Smooth muscle cell (in vitro differentiated cells): Measurements from ENCODE around the gene GFOD2. TPM values are rescaled to one million over a fixed set of nuclear protein-coding genes. Genes with fewer than 3 reads are reported as not detected.

Experiments
- DNase-seq: peaks from one replicate; lab custom pipeline; 2025; ENCODE audit not compliant: unreplicated experiment; lab: John Stamatoyannopoulos, UW
- H2AFZ ChIP-seq: fragments of 200-600 bp; sonication (generic); 2 replicates; pipeline ENCODE4 v1.6.0; 2016; ENCODE audit warnings: antibody characterized with exemption, low read depth, mild to moderate bottlenecking
- H3F3A ChIP-seq: fragments of 200-600 bp; sonication (generic); 2 replicates; pipeline ENCODE4 v1.6.0; 2017; ENCODE audit warnings: antibody characterized with exemption, low read depth
- H3K27ac ChIP-seq: fragments of 200-600 bp; sonication (generic); 2 replicates; pipeline ENCODE4 v1.5.1; 2016; ENCODE audit warnings: low read depth, mild to moderate bottlenecking
- H3K27me3 ChIP-seq: fragments of 200-600 bp; sonication (generic); 2 replicates; pipeline ENCODE4 v1.6.1; 2016; ENCODE audit warnings: low read depth, mild to moderate bottlenecking
- H3K36me3 ChIP-seq: fragments of 200-600 bp; sonication (generic); 2 replicates; pipeline ENCODE4 v1.5.1; 2016; ENCODE audit warnings: low read depth
- H3K4me1 ChIP-seq: fragments of 200-600 bp; sonication (generic); 2 replicates; pipeline ENCODE4 v1.5.1; 2016; ENCODE audit warnings: low read depth
- H3K4me2 ChIP-seq: fragments of 200-600 bp; sonication (generic); 2 replicates; pipeline ENCODE4 v1.6.0; 2016; ENCODE audit warnings: mild to moderate bottlenecking
- H3K4me3 ChIP-seq: fragments of 200-600 bp; sonication (generic); 2 replicates; pipeline ENCODE4 v1.5.1; 2016; ENCODE audit warnings: mild to moderate bottlenecking
- H3K79me2 ChIP-seq: fragments of 200-600 bp; sonication (generic); 2 replicates; pipeline ENCODE4 v1.6.0; 2016; ENCODE audit warnings: low read depth, mild to moderate bottlenecking
- H3K9ac ChIP-seq: fragments of 200-600 bp; sonication (generic); 2 replicates; pipeline ENCODE4 v1.6.0; 2016; ENCODE audit warnings: low read depth
- H3K9me3 ChIP-seq: fragments of 200-600 bp; sonication (generic); replicated peaks from 2 replicates; pipeline ENCODE4 v1.5.1; 2016; ENCODE audit warnings: low read depth
- H4K20me1 ChIP-seq: fragments of 200-600 bp; sonication (generic); 2 replicates; pipeline ENCODE4 v1.6.0; 2016; ENCODE audit warnings: low read depth
- CTCF ChIP-seq: fragments of 200-600 bp; sonication (generic); IDR thresholded peaks from 2 replicates; pipeline ENCODE4 v1.5.1; 2017; ENCODE audit warnings: borderline replicate concordance, mild to moderate bottlenecking, antibody characterized with exemption; ENCODE audit not compliant: insufficient read depth, poor library complexity, severe bottlenecking
- WGBS: methylation state at CpG from one replicate; pipeline ENCODE4 v1.1.7; 2016; ENCODE audit warnings: low lambda C conversion rate; 5-methylcytosine and 5-hydroxymethylcytosine counted together
- polyA plus RNA-seq: library from polyadenylated mRNA; unstranded; fragments of >200 nt; fragmentation: Nextera tagmentation; extraction: Ambion mirVana; gene quantifications from 2 replicates; pipeline ENCODE4 v1.2.1, GENCODE V29; 2016
- total RNA-seq: library from RNA; depleted of rRNA; stranded (reverse); fragments of >200 nt; gene quantifications from 2 replicates; pipeline ENCODE4 v1.2.3, GENCODE V29; 2014

GFOD2 gene
- total and polyA plus RNA-seq, 2 experiments from 2014 or later = 15.0 to 15.1 TPM

GRCh38 chr16:67704110-67704509 is 15.0 kb downstream of the GFOD2 start:
- Histone ChIP-seq H3K36me3 (no peaks in the 10 kb centered on the region), H3K27ac (no peak overlapping the region), H2AFZ (no peak overlapping the region), H3K9me3 (no peaks in the 10 kb centered on the region), H3K27me3 (no peaks in the 10 kb centered on the region), H3K4me1 (no peaks in the 10 kb centered on the region), H3F3A (no peaks in the 10 kb centered on the region), H3K79me2 (peaks cover 50% of the 10 kb centered on the region), H3K4me2 (no peak overlapping the region), H3K9ac (no peak overlapping the region), H4K20me1 (peaks cover 57% of the 10 kb centered on the region), H3K4me3 (no peak overlapping the region)
- no peak for TF ChIP-seq CTCF
- no peak for DNase-seq
- 95% methylated on average over 5 of the region's 5 CpGs for WGBS

GRCh38 chr16:67703626-67704025 is 15.5 kb downstream of the GFOD2 start:
- peaks cover 46% of the 10 kb centered on the region for H3K79me2 ChIP-seq
- no peaks in the 10 kb centered on the region for H3K9me3 ChIP-seq
- H3K27ac ChIP-seq = no peak overlapping the region
- no peaks in the 10 kb centered on the region for H3K36me3 ChIP-seq
- H3K4me3 ChIP-seq = no peak overlapping the region
- H3F3A ChIP-seq = no peaks in the 10 kb centered on the region
- no peak overlapping the region for H3K4me2 ChIP-seq
- no peak for DNase-seq
- no peak for TF ChIP-seq CTCF
- no peak overlapping the region for H3K9ac ChIP-seq
- no peak overlapping the region for H2AFZ ChIP-seq
- no peaks in the 10 kb centered on the region for H3K27me3 ChIP-seq
- H4K20me1 ChIP-seq = peaks cover 52% of the 10 kb centered on the region
- WGBS = 77% methylated on average over 2 of the region's 2 CpGs
- no peaks in the 10 kb centered on the region for H3K4me1 ChIP-seq

GRCh38 chr16:67702130-67702529 is 17.0 kb downstream of the GFOD2 start:
- Histone ChIP-seq H4K20me1 (peaks cover 43% of the 10 kb centered on the region), H2AFZ (no peak overlapping the region), H3K4me3 (no peak overlapping the region), H3K79me2 (peaks cover 40% of the 10 kb centered on the region), H3K36me3 (no peaks in the 10 kb centered on the region), H3K4me2 (no peak overlapping the region), H3K9ac (no peak overlapping the region), H3K4me1 (no peaks in the 10 kb centered on the region), H3K27me3 (no peaks in the 10 kb centered on the region), H3F3A (no peaks in the 10 kb centered on the region), H3K9me3 (no peaks in the 10 kb centered on the region), H3K27ac (no peak overlapping the region)
- no peak for DNase-seq
- WGBS = 86% methylated on average over 4 of the region's 4 CpGs
- TF ChIP-seq CTCF = no peak

- DNase-seq = no peak
- H3K27ac ChIP-seq = no peak overlapping the region
- H3F3A ChIP-seq = no peaks in the 10 kb centered on the region
- H3K4me1 ChIP-seq = no peaks in the 10 kb centered on the region
- H3K4me2 ChIP-seq = no peak overlapping the region
- no peaks in the 10 kb centered on the region for H3K36me3 ChIP-seq
- H3K27me3 ChIP-seq = no peaks in the 10 kb centered on the region
- WGBS = 90% methylated on average over 1 of the region's 1 CpG
- peaks cover 40% of the 10 kb centered on the region for H4K20me1 ChIP-seq
- no peak for TF ChIP-seq CTCF
- peaks cover 37% of the 10 kb centered on the region for H3K79me2 ChIP-seq
- H2AFZ ChIP-seq = no peak overlapping the region
- H3K4me3 ChIP-seq = no peak overlapping the region
- no peak overlapping the region for H3K9ac ChIP-seq
- no peaks in the 10 kb centered on the region for H3K9me3 ChIP-seq
Observed at GRCh38 chr16:67701420-67701819, 17.7 kb downstream of the GFOD2 start.
